Endothelial cell of umbilical vein (primary cell): ENCODE measurements around the gene PTPRK. TPM values are rescaled to one million over a fixed set of nuclear protein-coding genes. Genes with fewer than 3 reads are reported as not detected.

ENCODE experiments used
- BruUV-seq: library from RNA; stranded (reverse); fragments of 400-500 nt; replicated peaks from 2 replicates; lab custom pipeline; 2021; lab: Mats Ljungman, UMichigan
- CTCF ChIA-PET: fragments of 300-600, 350-600 bp; sonication (Branson Sonifier 250); formaldehyde crosslinking; loops from one replicate; lab custom pipeline; 2021; ENCODE audit warnings: antibody characterized with exemption, inconsistent platforms; lab: Charles Lee
- POLR2A ChIA-PET: fragments of 300-600, 350-600 bp; sonication (Branson Sonifier 250); formaldehyde crosslinking; loops from one replicate; lab custom pipeline; 2021; ENCODE audit warnings: antibody characterized with exemption, inconsistent platforms; lab: Charles Lee
- DNase-seq: peaks from one replicate; pipeline ENCODE4 v3.0.0-alpha.2; 2011; ENCODE audit warnings: low read depth, low spot score
- FAIRE-seq: peaks from 2 replicates; lab custom pipeline; 2011; peaks lifted over from hg19 to GRCh38; lab: Jason Lieb, UNC
- H2AFZ ChIP-seq: 2 replicates; pipeline ENCODE4 v1.6.0; 2012; ENCODE audit warnings: low read depth, low read length, control low read depth, inconsistent platforms
- H3K27ac ChIP-seq: 2 replicates; pipeline ENCODE4 v1.5.1; 2011; ENCODE audit warnings: low read depth, mild to moderate bottlenecking, control low read depth, low read length, moderate library complexity; ENCODE audit not compliant: insufficient read depth
- H3K27me3 ChIP-seq, 2 experiments: 2 replicates each; pipeline versions ENCODE4 v1.6.0 to v1.6.1; 2011; ENCODE audit warnings: low read length in 2 of 2, mixed read lengths in 1 of 2; ENCODE audit not compliant: control insufficient read depth in 2 of 2, insufficient read depth in 2 of 2
- H3K36me3 ChIP-seq, 2 experiments: 2 replicates in 1 of 2; 3 replicates in 1 of 2; pipeline ENCODE4 v1.5.1; 2011; ENCODE audit warnings: low read length in 2 of 2, mild to moderate bottlenecking in 1 of 2, moderate library complexity in 1 of 2; ENCODE audit not compliant: control insufficient read depth in 2 of 2, insufficient read depth in 2 of 2; ENCODE audit errors: extremely low read depth in 1 of 2
- H3K4me1 ChIP-seq: 3 replicates; pipeline ENCODE4 v1.5.1; 2011; ENCODE audit warnings: mild to moderate bottlenecking, low read length; ENCODE audit not compliant: control insufficient read depth, insufficient read depth; ENCODE audit errors: extremely low read depth
- H3K4me2 ChIP-seq: 2 replicates; pipeline ENCODE4 v1.6.1; 2011; ENCODE audit warnings: low read length, control low read depth, mixed read lengths; ENCODE audit not compliant: insufficient read depth
- H3K4me3 ChIP-seq, 3 experiments: fragments of 200-600 bp in 1 of 3; sonication (generic), shearing (Covaris generic) in 1 of 3; replicated peaks in 1 of 3; 2 replicates each; pipeline ENCODE4 v1.5.1; 2011 to 2016; ENCODE audit warnings: control low read depth in 3 of 3, low read length in 3 of 3, mild to moderate bottlenecking in 2 of 3, inconsistent platforms in 1 of 3, low read depth in 1 of 3, moderate library complexity in 1 of 3; ENCODE audit not compliant: insufficient read depth in 1 of 3
- H3K79me2 ChIP-seq: 2 replicates; pipeline ENCODE4 v1.6.0; 2012; ENCODE audit warnings: low read length, inconsistent platforms; ENCODE audit not compliant: control insufficient read depth, insufficient read depth
- H3K9ac ChIP-seq: replicated peaks from 2 replicates; pipeline ENCODE3; 2011; ENCODE audit warnings: low read length, control low read depth; ENCODE audit not compliant: insufficient read depth; ENCODE audit errors: extremely low read depth
- H3K9me1 ChIP-seq: replicated peaks from 3 replicates; pipeline ENCODE4 v1.6.0; 2011; ENCODE audit warnings: mild to moderate bottlenecking, low read length; ENCODE audit not compliant: control insufficient read depth, insufficient read depth; ENCODE audit errors: extremely low read depth
- H3K9me3 ChIP-seq: replicated peaks from 2 replicates; pipeline ENCODE4 v1.5.1; 2012; ENCODE audit warnings: low read length, inconsistent platforms; ENCODE audit not compliant: control insufficient read depth, insufficient read depth
- H4K20me1 ChIP-seq: replicated peaks from 2 replicates; pipeline ENCODE3; 2011; ENCODE audit warnings: mild to moderate bottlenecking, low read length; ENCODE audit not compliant: control insufficient read depth, insufficient read depth; ENCODE audit errors: extremely low read depth
- CTCF ChIP-seq, 2 donors: IDR thresholded peaks; 1 replicate in 1 of 2; 2 replicates in 1 of 2; pipeline ENCODE4 v1.5.1; 2011; ENCODE audit warnings: low read length in 2 of 2, mild to moderate bottlenecking in 2 of 2, moderate library complexity in 2 of 2, control low read depth in 1 of 2, inconsistent platforms in 1 of 2, low read depth in 1 of 2; ENCODE audit not compliant: insufficient read depth in 1 of 2; ENCODE audit errors: extremely low read depth in 1 of 2
- EZH2 ChIP-seq: IDR thresholded peaks from 2 replicates; pipeline ENCODE4 v1.6.1; 2012; ENCODE audit warnings: borderline replicate concordance, low read depth, mild to moderate bottlenecking, moderate library complexity, low read length, inconsistent platforms; ENCODE audit not compliant: severe bottlenecking
- FOS ChIP-seq: IDR thresholded peaks from 2 replicates; pipeline ENCODE4 v1.6.1; 2011; ENCODE audit warnings: mild to moderate bottlenecking, low read length, moderate library complexity, borderline replicate concordance; ENCODE audit not compliant: insufficient read depth
- GATA2 ChIP-seq: IDR thresholded peaks from 2 replicates; pipeline ENCODE4 v1.7.0; 2011; ENCODE audit warnings: low read depth, mild to moderate bottlenecking, moderate library complexity, mixed read lengths, low read length; ENCODE audit not compliant: insufficient read length, insufficient read depth
- JUN ChIP-seq: IDR thresholded peaks from 2 replicates; pipeline ENCODE4 v1.6.1; 2011; ENCODE audit warnings: borderline replicate concordance, low read depth; ENCODE audit not compliant: insufficient read length, insufficient read depth
- MYC ChIP-seq: IDR thresholded peaks from one replicate; pipeline ENCODE4 v1.6.1; 2011; ENCODE audit warnings: mild to moderate bottlenecking, low read depth, low read length
- POLR2A ChIP-seq: IDR thresholded peaks from 2 replicates; pipeline ENCODE4 v1.6.1; 2012; ENCODE audit warnings: low read depth, mild to moderate bottlenecking, control low read depth, low read length
- POLR2AphosphoS5 ChIP-seq: IDR thresholded peaks from 2 replicates; pipeline ENCODE4 v1.6.1; 2012; ENCODE audit warnings: low read depth, mild to moderate bottlenecking, control low read depth, low read length, moderate library complexity; ENCODE audit not compliant: insufficient read depth
- dilution Hi-C: fragments of 300-500 bp; cut with MboI; formaldehyde crosslinking; loops from one replicate; pipeline ENCODE4 v1.15.0; 2019; ENCODE audit warnings: low sequenced_read_pairs; ENCODE audit not compliant: extremely low pct_ligation_motif_present
- intact Hi-C: fragments of 100-400 bp; cut with micrococcal nuclease; formaldehyde crosslinking; loops from one replicate; pipeline ENCODE4 v1.10.0; 2022
- polyA plus RNA-seq, 4 experiments: library from polyadenylated mRNA; depleted of rRNA in 3 of 4; stranded (reverse) in 3 of 4; unstranded in 1 of 4; fragments of >200 nt; gene quantifications; 2 replicates each; pipeline versions ENCODE4 v1.2.1 to v1.2.3, GENCODE V29; 2011 to 2012; ENCODE audit warnings: missing spikeins in 1 of 4
- total RNA-seq: library from RNA; stranded (reverse); gene quantifications from 2 replicates; pipeline ENCODE4 v1.2.3, GENCODE V29; 2021
- TF ChIP-seq, protein P1 (sequence below): IDR thresholded peaks from 2 replicates; pipeline ENCODE4 v1.6.1; 2011; ENCODE audit not compliant: insufficient read depth, insufficient read length

Gene PTPRK
- total and polyA plus RNA-seq, 2 donors (not counting 3 experiments of a cell fraction or from before 2014, with no cell fraction given): 15.2 to 74.0 TPM

DNA sequence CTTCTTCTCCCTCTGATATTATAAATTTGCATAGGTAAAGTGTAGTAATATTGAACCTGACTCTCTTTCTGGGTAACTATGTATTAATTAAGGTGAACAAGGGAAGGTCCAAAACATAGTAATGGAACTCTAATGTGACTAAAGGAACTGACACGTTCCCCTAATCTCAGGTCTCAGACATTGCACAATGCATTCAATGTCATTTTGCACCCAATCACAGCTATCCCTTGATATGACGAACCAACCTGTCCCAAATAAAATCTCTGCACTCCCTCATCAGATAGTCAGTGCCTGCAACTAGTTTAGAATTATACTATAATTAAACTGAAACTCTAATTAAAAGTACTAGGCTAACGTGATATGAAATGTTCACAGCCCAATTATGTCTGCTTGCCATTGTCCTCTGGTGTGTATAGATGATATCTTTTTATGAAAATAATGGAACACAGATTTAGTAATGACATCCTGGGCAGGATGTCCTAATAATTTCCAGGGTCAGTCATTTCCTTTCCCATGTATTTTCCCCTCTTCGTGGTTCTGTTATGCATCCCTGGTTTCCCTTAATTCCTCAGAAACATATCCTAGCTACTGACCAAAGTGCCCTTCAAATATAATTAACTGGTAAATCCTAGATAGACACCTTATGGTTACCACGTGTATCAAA lies 36.8 kb downstream of the PTPRK start:
- no peaks in the 10 kb centered on the region for H3K36me3 ChIP-seq
- peak; percentile 48 for TF ChIP-seq POLR2AphosphoS5
- no peak for TF ChIP-seq MYC
- TF ChIP-seq, protein P1, sequence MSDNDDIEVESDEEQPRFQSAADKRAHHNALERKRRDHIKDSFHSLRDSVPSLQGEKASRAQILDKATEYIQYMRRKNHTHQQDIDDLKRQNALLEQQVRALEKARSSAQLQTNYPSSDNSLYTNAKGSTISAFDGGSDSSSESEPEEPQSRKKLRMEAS: no peak
- TF ChIP-seq FOS: peak; percentile 40
- TF ChIP-seq GATA2: peak; percentile 95
- no peak for TF ChIP-seq EZH2
- no peak for TF ChIP-seq CTCF (IDR thresholded peaks at IDR 0.05; ENCODE audit: extremely low read depth in 1 of 2, insufficient read depth in 1 of 2, low read depth in 1 of 2, low read length in 2 of 2)
- TF ChIP-seq POLR2A: no peak
- peak; percentile 89 for TF ChIP-seq JUN
- no peaks in the 10 kb centered on the region for H3K27me3 ChIP-seq
- H3K4me2 ChIP-seq: peak overlapping the region; percentile 83
- BruUV-seq: no TSS peak
- no peaks in the 10 kb centered on the region for H3K9me3 ChIP-seq
- H4K20me1 ChIP-seq: no peaks in the 10 kb centered on the region
- dilution Hi-C loops: no loop called here
- no peak overlapping the region for H2AFZ ChIP-seq
- peak overlapping the region in 1 of 3 experiments; percentile 17 for H3K4me3 ChIP-seq
- H3K27ac ChIP-seq: peak overlapping the region; percentile 81
- peaks cover 37% of the 10 kb centered on the region for H3K4me1 ChIP-seq
- FAIRE-seq (peak; percentile 74), DNase-seq (peak; percentile 85)
- H3K9ac ChIP-seq: peak overlapping the region; percentile 53
- POLR2A ChIA-PET: no interaction called here
- intact Hi-C loops: loop anchor here (1.0 kb wide), 2 partner anchors 8 to 26 kb away; no protein-coding TSS in a partner anchor
- H3K79me2 ChIP-seq: peaks cover 66% of the 10 kb centered on the region
- CTCF ChIA-PET: interaction anchor here (1.0 to 1.2 kb wide), 2 partner anchors 33 to 628 kb away, joined by 4 read pairs; no protein-coding TSS in a partner anchor
- no peaks in the 10 kb centered on the region for H3K9me1 ChIP-seq
